GM18868 (cell line): Measurements from ENCODE around the gene IL1R1.
"Not testable (repeated sequence)": the region's sequence is repeated elsewhere in the genome, so short reads cannot be mapped to it uniquely, and the experiment has no call there.

Experiments used
- ATAC-seq: cut with Tn5 transposase; IDR thresholded peaks from one replicate; pipeline ENCODE4 v1.9.1; 2021; ENCODE audit warnings: mild to moderate bottlenecking, moderate library complexity; ENCODE audit not compliant: unreplicated experiment

The IL1R1 gene, protein sequence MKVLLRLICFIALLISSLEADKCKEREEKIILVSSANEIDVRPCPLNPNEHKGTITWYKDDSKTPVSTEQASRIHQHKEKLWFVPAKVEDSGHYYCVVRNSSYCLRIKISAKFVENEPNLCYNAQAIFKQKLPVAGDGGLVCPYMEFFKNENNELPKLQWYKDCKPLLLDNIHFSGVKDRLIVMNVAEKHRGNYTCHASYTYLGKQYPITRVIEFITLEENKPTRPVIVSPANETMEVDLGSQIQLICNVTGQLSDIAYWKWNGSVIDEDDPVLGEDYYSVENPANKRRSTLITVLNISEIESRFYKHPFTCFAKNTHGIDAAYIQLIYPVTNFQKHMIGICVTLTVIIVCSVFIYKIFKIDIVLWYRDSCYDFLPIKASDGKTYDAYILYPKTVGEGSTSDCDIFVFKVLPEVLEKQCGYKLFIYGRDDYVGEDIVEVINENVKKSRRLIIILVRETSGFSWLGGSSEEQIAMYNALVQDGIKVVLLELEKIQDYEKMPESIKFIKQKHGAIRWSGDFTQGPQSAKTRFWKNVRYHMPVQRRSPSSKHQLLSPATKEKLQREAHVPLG

DNA sequence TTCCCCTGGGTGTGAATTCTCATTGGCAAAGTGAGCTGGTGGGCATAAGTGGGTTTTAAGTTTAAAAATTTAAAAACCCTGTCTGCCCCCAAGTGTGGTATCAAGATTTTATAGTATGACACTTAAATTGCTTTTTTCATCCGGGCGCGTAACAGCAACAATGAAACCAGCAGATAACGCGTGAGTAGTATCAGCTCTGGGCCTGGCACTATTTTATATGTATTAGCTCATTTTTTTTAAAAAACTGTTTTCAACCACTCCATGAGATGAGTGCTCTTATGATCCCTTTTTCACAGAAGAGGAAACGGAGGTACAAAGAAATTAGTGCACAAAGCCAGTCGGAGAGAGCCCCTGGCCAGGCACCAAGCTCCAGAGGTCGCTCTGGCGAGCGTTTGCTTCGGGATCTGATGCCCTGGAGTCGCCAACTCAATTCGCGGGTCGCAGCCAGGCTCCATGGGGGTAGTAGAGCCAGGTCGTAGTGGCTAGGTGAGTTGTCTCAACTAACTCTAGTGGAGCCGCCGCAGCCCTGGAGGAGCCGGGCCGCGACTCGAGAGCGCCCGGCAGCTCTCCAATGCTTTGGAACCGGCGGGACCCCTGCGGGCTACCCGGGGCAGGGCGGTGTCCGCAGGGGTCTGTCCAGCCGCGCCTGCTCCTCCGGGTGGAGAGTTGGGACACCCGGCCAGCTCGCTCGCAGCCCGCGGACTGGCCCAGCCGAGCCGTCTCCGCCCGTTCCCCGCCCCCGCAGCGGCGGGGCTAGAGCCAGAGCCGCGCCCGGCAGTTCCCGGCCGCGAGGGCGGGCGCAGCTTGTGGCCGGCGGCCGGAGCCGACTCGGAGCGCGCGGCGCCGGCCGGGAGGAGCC lies at the start of gene IL1R1:
TSS of gene IL1R1 (plus strand) at position 777 of the 859 bp plus-strand sequence. CDS start 14,979 bp downstream, outside the sequence.
- ATAC-seq: no peak

DNA sequence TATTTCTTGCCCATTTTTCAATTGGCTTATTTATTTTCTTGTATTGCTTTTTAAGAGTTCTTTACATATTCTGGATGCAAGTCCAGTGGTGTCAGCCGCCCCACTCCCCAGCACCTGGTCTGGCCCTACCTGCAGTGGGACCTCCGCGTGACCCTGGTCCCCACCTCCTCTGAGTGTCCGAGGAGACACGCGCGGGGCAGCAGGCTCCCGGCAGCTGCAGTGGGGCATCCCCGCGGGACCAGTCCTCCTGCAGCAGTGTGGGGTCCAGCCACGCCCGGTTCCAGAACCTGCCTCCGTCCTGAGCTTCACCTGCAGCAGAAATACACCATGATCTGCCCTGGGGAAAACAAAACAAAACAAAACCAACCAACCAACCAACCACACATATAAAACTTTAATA lies 48.9 kb upstream of the IL1R1 start:
- no peak for ATAC-seq

DNA sequence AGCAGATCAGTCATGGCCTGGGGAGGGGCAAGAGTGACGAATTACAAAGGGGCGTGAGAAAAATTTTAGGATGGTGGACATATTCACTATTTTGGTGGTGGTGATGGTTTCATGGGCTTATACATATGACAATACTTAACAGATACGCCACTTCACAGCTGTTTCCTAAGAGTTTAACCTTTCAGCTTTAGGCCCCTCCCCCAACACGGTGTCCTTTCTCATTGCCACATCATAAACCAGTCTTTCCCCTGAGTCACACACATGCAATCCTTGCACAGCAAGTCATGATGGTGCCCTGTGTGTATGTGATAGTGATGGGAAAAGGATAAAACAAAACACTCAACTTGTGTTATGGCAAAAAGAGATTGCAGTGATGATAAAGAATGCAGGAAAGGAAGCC lies 47.6 kb upstream of the IL1R1 start:
- ATAC-seq: no peak

DNA sequence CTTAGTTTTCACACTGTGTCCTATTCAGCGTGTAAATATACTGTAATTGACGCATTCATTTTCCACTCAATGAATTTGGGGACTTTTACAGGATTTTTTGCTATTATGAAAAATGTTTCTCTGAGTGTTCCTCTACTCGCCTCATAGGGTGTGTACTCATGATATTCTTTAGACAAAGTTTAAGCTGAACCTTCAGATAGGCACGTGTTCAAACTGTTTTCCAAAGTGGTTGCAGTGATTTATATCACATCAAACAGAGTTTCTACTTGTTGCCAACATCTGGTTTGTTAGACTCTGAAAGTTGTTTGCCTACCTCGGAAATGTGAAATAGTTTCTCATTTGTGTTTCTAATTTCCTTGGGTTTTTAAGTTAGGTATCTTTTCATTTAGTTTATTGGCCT lies 46.4 kb upstream of the IL1R1 start:
- ATAC-seq: no peak

DNA sequence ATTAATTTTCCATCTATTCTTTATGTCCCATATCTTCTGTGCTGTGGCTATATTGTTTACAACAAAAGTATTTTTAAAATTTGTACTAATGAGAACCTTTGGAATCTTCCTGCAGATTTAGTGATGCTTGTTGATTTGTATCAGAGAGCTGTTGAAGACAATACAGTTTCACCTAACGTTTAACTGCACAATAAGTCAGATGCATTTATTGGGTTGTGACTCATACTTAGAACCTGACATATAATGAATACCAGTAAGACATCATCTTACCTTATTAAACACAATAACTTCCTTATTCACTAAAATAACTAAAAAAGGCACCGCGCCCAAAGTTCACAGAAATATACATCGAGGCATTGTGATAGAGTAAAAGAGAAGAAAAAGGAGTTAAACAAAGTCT lies 43.8 kb upstream of the IL1R1 start:
- ATAC-seq: no peak

DNA sequence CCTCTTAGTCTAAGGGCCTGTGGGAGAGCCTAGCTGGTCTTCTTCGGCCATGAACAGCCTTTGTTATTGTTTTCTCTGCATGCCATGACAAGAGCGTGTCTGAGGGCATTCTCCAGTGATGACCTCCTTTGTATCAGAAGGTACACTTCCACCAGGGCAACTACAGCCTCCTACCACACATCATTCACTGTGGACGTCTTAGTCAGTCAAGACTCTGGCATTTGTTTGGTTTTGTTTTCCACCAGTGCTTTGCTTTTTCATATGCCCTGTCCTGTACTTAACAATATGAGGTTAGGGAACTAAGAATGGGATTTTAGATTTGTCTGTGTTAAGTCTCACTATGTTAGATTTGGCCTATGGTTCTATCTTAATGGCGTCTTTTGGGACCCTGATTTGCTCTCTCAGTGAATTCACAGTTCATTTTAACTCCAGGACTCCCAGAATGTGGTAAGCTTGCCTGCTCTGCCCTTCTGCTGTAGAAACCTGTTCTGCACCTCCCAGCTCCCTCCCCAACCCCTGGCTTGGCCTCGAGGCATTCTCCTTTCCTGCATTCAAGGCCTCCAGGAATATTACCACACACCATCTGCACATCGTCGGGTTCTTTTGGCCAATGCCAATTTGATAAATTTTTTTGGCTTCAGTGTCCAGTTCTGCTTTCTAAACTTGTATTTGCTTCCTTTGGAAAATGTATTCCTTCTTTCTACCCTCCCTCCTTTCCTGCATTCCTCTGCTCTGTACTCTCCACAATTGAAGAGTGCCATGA lies 42.8 kb upstream of the IL1R1 start:
- no peak for ATAC-seq

DNA sequence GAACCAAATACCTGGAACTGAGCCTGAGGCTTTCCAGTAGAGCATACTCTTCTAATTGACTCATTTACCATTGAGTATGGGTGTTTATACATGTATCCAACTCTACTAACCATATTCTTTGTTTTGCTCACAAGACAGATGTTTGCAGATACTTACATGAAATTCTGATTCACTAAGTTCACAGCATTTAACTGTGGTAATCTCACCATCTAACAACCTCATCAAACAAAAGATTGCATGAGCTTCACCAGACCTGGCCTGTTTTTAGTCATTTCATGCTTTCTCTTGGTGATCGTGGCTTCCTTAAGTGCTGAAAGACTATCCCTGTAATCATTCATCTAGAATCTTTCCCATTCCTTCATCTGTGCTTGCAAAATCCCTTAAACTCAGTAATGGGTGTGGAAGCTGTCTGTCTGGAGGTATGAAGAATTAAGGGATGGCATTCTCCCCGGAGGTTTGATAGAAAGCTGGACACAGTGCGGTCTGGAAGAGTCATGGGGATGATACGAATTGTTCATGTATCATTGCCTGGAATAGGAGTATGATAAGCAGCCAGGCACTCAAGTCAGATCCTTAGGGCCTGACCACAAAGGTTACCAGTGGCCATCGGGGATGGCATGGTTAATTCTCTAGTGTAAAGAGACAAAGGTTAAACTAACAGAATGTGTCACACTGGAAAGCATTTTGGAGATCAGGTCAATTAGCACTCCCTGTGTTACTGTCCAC lies 42.0 kb upstream of the IL1R1 start:
- ATAC-seq: peak; percentile 38

DNA sequence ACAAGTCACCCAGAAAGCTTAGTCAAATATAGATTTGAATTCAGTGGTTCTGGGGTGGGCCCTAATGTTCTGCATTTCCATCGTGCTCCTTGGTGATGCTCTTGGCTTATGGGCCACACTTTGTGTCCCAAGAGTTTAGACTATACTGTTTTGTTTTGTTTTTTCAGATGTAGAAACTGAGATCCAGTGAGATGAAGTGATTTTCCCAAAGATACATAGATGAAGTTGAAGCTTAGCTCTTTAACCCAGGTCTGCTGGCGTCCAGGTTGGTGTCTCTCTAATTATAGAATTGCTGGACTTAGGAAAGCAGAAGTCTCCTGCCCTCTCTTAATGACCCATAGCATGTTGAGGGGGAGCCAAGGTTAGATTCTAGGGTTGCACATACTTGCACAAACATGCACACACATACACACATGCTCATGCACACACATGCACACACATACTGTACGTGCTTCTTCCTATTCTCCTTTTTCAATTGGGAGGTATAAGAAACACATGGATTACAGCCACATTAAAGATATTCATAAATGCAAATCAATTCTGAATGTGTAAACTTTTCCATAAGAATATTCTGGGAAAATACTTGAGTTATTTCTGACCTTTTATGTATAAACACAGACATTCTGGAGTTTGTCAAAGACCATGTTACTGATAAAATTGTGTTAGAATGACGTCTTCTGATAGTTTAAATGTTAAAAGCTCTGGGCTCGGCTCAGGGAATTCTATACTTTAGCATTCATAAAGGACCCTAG lies 41.3 kb upstream of the IL1R1 start:
- no peak for ATAC-seq

DNA sequence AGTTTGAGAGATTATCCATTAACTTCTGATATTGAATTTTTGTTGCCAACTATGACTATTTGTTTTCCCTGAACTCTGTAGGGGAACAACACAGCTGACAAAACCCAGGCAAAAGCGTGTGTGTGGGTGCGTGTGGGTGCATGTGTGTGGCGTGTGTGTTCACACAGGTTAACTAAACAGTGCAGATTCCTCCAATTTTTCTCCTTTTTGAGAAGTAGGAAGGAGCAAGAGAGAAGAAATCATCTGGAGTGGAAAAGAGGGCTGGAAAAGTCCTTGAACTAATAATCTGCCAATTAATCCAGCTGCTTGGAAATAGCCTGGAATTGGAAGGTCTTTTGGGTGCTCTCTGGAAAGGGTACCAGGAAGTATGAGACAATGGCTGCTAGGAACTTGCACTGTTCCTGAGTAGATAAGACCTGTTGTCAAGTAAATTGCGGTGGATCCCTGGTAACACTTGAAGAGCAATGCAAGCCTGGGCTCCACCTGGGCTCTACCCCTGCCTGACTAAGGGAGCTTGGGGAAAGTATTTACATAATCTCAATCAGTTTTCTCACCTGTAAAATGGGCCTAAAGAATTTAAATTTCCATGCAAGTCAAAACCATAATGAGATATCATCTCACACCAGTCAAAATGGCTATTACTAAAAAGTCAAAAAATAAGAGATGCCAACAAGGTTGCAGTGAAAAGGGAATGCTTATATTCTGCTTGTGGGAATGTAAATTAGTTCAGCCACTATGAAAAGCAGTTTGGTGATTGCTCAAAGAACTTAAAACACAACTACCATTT lies 40.5 kb upstream of the IL1R1 start:
- no peak for ATAC-seq

DNA sequence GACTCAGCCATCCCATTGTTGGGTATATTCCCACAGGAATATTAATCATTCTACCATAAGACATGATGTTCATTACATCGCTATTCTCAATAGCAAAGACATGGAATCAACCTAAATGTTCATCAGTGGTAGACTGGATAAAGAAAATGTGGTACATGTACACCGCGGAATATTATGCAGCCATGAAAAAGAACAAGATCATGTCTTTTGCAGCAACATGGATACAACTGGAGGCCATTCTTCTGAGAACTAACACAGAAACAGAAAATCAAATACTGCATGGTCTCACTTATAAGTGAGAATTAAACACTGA lies 40.0 kb upstream of the IL1R1 start:
- ATAC-seq: not testable (repeated sequence)

DNA sequence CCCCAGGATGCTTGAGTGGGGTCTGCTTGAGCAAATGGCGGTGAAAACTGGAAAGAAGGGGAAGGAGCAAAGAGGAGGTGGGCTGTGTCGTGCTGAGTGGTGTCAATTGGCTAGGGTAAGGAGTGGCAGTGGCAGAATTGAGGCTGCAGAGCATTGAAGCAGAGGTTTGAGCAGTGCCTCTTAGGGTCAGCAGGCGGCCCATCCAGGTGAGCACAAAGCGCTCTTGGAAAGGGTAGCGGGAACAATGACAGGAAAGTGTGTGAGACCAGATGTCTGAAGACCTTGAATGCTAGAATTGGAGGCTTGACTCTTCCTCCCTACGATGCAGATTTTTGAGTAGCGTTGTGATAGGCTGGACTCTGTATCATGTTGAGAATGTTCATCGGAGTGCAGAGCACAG lies 39.3 kb upstream of the IL1R1 start:
- ATAC-seq: no peak

DNA sequence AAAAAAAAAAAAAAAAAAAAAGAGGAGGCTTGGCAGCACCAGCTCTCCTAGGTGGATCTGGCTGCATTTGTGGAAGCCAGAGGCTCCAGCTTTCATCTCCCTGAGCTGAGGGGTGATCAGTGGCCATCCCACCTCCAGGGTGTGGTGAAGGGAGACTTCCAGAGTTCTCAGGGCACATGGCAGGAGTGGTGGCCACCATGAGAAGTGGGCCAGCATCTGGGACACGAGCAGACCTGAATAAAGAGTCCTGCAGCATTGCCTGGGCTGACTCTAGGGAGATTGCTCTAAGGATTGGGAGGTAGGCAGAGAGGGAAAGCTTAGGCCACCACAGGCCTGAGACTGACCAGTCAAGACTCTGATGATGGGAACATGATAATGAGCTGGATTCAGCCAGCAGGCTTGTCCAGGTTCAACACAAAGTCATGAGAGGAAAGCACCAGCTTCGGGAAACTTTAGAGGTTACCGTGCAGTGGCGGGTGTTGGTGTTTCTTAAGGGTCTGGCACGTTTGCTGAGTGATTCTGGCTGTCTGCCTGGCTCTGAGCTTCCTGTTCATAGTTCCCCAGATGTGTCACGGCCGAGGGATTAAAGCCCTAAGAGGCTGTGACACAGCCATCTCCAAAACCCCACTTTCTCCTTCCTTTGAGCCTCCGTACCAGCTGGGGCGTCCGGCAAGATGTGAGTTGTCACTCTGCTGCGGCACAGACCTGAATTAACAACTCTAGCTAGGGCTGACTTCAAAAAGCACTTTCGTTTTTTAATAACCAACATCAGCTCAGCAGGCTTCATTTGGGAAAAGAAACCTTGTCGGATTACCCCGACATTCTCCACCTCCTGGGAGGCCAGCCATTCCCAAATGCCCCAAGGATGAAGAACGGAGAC lies 38.3 kb upstream of the IL1R1 start:
- ATAC-seq: peak; percentile 90

DNA sequence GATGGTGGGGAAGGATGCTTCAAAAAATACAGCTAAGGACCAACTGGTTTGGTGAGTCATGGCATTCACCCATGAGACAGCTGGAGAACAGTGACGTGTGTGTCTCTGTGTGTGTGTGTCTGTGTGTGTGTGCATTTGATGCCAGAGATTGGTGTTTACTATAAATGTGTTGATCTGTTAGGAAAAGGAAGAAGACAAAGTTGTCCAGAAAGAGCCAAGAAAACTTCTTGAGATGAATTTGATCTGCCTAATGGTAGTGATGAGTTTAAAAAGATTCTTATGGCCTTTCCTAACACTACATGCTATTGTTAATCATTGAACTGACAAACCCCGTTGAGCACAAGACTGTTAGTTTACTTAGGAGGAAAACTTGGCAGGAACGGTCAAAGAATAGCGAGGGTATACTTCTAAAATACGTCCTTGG lies 36.4 kb upstream of the IL1R1 start:
- ATAC-seq: no peak

DNA sequence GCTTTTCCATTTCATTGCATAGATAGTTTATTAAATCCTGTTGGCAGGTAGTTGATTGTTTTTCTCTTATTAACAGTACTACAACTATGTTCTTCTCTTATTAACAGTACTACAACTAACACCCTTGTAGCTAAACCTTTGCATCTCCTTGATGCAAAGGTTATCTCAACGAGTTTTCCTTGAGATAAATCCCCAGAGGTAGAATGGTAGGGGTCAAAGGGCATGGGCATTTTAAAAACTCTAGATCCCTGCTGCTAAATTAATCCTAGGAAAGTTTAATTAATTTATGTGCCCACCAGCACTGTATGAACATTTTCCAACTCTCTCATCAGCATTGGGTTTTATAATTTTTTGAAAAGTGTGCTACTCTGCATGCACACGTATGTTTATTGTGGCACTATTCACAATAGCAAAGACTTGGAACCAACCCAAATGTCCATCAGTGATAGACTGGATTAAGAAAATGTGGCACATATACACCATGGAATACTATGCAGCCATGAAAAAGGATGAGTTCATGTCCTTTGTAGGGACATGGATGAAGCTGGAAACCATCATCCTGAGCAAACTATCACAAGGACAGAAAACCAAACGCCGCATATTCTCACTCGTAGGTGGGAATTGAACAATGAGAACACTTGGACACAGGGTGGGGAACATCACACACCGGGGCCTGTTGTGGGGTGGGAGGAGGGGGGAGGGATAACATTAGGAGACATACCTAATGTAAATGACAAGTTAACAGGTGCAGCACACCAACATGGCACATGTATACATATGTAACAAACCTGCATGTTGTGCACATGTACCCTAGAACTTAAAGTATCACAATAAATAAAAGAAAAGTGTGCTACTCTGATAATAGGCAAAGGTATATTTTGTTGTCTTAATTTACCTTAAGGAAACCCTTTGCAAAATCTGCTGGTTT lies 35.5 kb upstream of the IL1R1 start:
- not testable (repeated sequence) for ATAC-seq

DNA sequence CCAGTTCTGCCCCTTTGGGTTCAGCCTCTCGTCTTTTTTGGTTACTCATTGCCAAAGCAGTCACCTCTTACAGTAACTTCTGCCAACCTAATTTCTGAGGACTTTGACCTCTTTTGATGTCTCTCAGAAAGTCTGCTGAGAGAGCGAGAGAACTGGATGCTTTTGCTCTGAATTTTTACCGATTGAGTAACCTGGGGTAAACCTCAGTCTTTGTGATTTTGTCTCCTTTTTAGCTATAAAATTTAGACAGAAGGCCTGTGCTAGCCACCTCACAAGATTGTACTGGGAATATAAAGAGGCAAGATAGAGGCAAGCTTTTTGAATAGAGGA lies 34.8 kb upstream of the IL1R1 start:
- no peak for ATAC-seq

DNA sequence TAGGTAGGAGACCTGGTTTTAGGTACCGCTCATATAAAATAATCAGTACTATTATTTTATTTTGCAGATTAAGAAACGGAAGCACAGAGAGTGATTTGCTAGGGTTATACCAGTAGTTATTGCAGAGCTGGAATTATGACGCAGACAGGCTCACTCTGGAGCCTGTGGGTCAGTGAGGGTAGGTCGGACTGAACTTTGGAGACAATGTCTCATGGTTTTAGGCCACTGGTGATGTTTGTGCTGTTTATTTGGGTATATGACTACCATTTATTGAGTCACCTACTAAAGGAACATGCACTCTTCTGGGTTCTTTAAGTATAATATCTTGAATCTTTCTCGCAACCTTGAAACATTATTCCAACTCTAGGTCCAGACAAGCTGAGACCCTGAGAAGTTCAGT lies 33.5 kb upstream of the IL1R1 start:
- ATAC-seq: no peak

DNA sequence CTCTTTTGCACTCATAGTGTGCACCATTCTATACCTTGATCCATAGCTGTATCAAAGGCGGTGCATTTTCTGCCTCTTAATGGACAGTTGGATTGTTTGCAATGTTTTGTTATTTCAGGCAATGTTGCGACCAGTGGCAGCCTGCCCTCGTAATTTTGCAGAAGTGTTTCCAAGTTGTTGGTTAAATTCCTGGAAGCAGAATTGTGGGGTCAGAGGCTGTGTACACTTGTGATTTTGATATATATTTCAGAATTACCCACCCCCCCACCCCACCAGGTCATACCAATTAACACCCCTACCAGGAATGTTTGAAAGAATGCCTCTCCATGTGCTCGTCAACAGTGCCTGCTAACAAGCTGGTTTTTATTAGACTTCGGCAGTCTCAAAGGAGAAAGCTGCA lies 32.4 kb upstream of the IL1R1 start:
- no peak for ATAC-seq
